Immature natural killer cell (primary cell): ENCODE results near the gene THAP4. TPM values are rescaled to one million over a fixed set of nuclear protein-coding genes. Genes with fewer than 3 reads are reported as not detected.

Experiments
- DNase-seq, 3 donors: peaks; one replicate each; pipeline ENCODE4 v3.0.0; 2022; ENCODE audit warnings: mixed read lengths in 1 of 3
- H3K27ac Mint-ChIP-seq, 6 donors: one replicate each; pipeline ENCODE4 v1.8.0; 2020; ENCODE audit warnings: mixed read lengths in 6 of 6, mild to moderate bottlenecking in 5 of 6, inconsistent platforms in 4 of 6, moderate library complexity in 3 of 6
- H3K27me3 Mint-ChIP-seq, 3 donors: one replicate each; pipeline ENCODE4 v1.8.0; 2020 to 2021; ENCODE audit warnings: low read depth in 3 of 3, mild to moderate bottlenecking in 3 of 3, mixed read lengths in 3 of 3, moderate library complexity in 3 of 3, inconsistent platforms in 1 of 3
- H3K36me3 Mint-ChIP-seq, 3 donors: one replicate each; pipeline ENCODE4 v1.8.0; 2020; ENCODE audit warnings: mixed read lengths in 3 of 3, inconsistent platforms in 2 of 3, mild to moderate bottlenecking in 2 of 3
- H3K4me1 Mint-ChIP-seq, 2 donors: one replicate each; pipeline ENCODE4 v1.8.0; 2020; ENCODE audit warnings: inconsistent platforms in 2 of 2, mild to moderate bottlenecking in 2 of 2, mixed read lengths in 2 of 2, moderate library complexity in 1 of 2
- H3K4me3 Mint-ChIP-seq, 5 donors: one replicate each; pipeline ENCODE4 v1.8.0; 2020; ENCODE audit warnings: mild to moderate bottlenecking in 5 of 5, mixed read lengths in 5 of 5, inconsistent platforms in 3 of 5, moderate library complexity in 3 of 5
- H3K9me3 Mint-ChIP-seq, 6 donors: one replicate each; pipeline ENCODE4 v1.8.0; 2020; ENCODE audit warnings: mild to moderate bottlenecking in 6 of 6, mixed read lengths in 6 of 6, inconsistent platforms in 4 of 6, moderate library complexity in 3 of 6
- polyA plus RNA-seq, 3 donors: library from polyadenylated mRNA; unstranded; fragments of 300-500 nt; fragmentation: Illumina TruSeq; gene quantifications; one replicate each; pipeline ENCODE4 v1.2.3, GENCODE V29; 2021

The THAP4 gene
- polyA plus RNA-seq, 3 donors from 2014 or later, result 20.0 to 39.5 (median 29.4) TPM

GRCh38 chr2:241554610-241555322, 82.2 kb downstream of the THAP4 start:
- Mint-ChIP-seq H3K27me3 (peaks cover 10 to 14% (median 10%) of the 10 kb centered on the region in 3 donors), H3K4me3 (no peak overlapping the region)
- DNase-seq, result no peak

GRCh38 chr2:241553981-241554380, 83.0 kb downstream of the THAP4 start:
- H3K9me3 Mint-ChIP-seq, result peaks cover 10 to 20% (median 12%) of the 10 kb centered on the region in 6 donors
- H3K4me3 Mint-ChIP-seq, result no peak overlapping the region
- peaks cover 9 to 14% (median 12%) of the 10 kb centered on the region in 3 donors for H3K27me3 Mint-ChIP-seq

More at GRCh38 chr2:241554610-241555322, 82.2 kb downstream of the THAP4 start:
- Mint-ChIP-seq H3K27ac (no peak overlapping the region), H3K36me3 (no peaks in the 10 kb centered on the region), H3K4me1 (peaks cover 8 to 13% of the 10 kb centered on the region in 2 donors), H3K9me3 (peaks cover 10 to 20% (median 12%) of the 10 kb centered on the region in 6 donors)

GRCh38 chr2:241553512-241553830, 83.5 kb downstream of the THAP4 start:
- Mint-ChIP-seq H3K27me3 (peaks cover 8 to 14% (median 12%) of the 10 kb centered on the region in 3 donors), H3K4me3 (no peak overlapping the region), H3K36me3 (no peaks in the 10 kb centered on the region), H3K9me3 (peaks cover 10 to 20% (median 12%) of the 10 kb centered on the region in 6 donors), H3K27ac (no peak overlapping the region), H3K4me1 (peaks cover 7 to 13% of the 10 kb centered on the region in 2 donors)
- no peak for DNase-seq

More at GRCh38 chr2:241553981-241554380, 83.0 kb downstream of the THAP4 start:
- Mint-ChIP-seq H3K4me1 (peaks cover 8 to 13% of the 10 kb centered on the region in 2 donors), H3K36me3 (no peaks in the 10 kb centered on the region), H3K27ac (no peak overlapping the region)
- no peak for DNase-seq

GRCh38 chr2:241551998-241552737, 84.8 kb downstream of the THAP4 start:
- Mint-ChIP-seq H3K27me3 (peaks cover 2 to 9% (median 7%) of the 10 kb centered on the region in 3 donors), H3K9me3 (peaks cover 4 to 12% (median 6%) of the 10 kb centered on the region in 6 donors), H3K4me3 (peak overlapping the region in 1 of 5 donors; percentile 29), H3K27ac (no peak overlapping the region), H3K4me1 (peaks cover 0 to 6% of the 10 kb centered on the region in 2 donors), H3K36me3 (no peaks in the 10 kb centered on the region)
- DNase-seq, result no peak

- peaks cover under 1 to 6% (median 2%) of the 10 kb centered on the region in 6 donors for H3K9me3 Mint-ChIP-seq
- no peak for DNase-seq
Measured at GRCh38 chr2:241551599-241551997, 85.4 kb downstream of the THAP4 start.

GRCh38 chr2:241550616-241551580, 86.1 kb downstream of the THAP4 start:
- DNase-seq, result no peak
- H3K27me3 Mint-ChIP-seq, result peaks cover 0 to 9% (median 7%) of the 10 kb centered on the region in 3 donors
- H3K27ac Mint-ChIP-seq, result no peak overlapping the region
- peak overlapping the region in 1 of 5 donors; percentile 8 for H3K4me3 Mint-ChIP-seq
- H3K36me3 Mint-ChIP-seq, result no peaks in the 10 kb centered on the region
- peaks cover 0 to 6% of the 10 kb centered on the region in 2 donors for H3K4me1 Mint-ChIP-seq
- H3K9me3 Mint-ChIP-seq, result peaks cover 0 to 1% (median 0%) of the 10 kb centered on the region in 6 donors

More at GRCh38 chr2:241551599-241551997, 85.4 kb downstream of the THAP4 start:
- Mint-ChIP-seq H3K36me3 (no peaks in the 10 kb centered on the region), H3K27me3 (peaks cover 2 to 9% (median 7%) of the 10 kb centered on the region in 3 donors), H3K4me1 (peaks cover 0 to 6% of the 10 kb centered on the region in 2 donors), H3K4me3 (peak overlapping the region in 1 of 5 donors; percentile 29), H3K27ac (no peak overlapping the region)

GRCh38 chr2:241548451-241548835, 88.5 kb downstream of the THAP4 start:
- H3K4me3 Mint-ChIP-seq, result no peak overlapping the region
- no peaks in the 10 kb centered on the region for H3K9me3 Mint-ChIP-seq
- H3K4me1 Mint-ChIP-seq, result peaks cover 0 to 6% of the 10 kb centered on the region in 2 donors
- peaks cover 0 to 5% (median 1%) of the 10 kb centered on the region in 3 donors for H3K27me3 Mint-ChIP-seq
- no peak overlapping the region for H3K27ac Mint-ChIP-seq
- H3K36me3 Mint-ChIP-seq, result no peaks in the 10 kb centered on the region
- DNase-seq, result no peak

- Mint-ChIP-seq H3K4me3 (no peak overlapping the region), H3K9me3 (no peaks in the 10 kb centered on the region)
Measured at GRCh38 chr2:241547781-241548450, 89.0 kb downstream of the THAP4 start.

GRCh38 chr2:241546771-241547498, 90.0 kb downstream of the THAP4 start:
- no peak for DNase-seq
- Mint-ChIP-seq H3K27me3 (peaks cover 4 to 12% (median 6%) of the 10 kb centered on the region in 3 donors), H3K4me3 (no peak overlapping the region), H3K27ac (no peak overlapping the region), H3K36me3 (no peaks in the 10 kb centered on the region), H3K9me3 (no peaks in the 10 kb centered on the region), H3K4me1 (peaks cover 0 to 3% of the 10 kb centered on the region in 2 donors)

More at GRCh38 chr2:241547781-241548450, 89.0 kb downstream of the THAP4 start:
- H3K27me3 Mint-ChIP-seq, result peaks cover 0 to 10% (median 3%) of the 10 kb centered on the region in 3 donors
- no peaks in the 10 kb centered on the region for H3K36me3 Mint-ChIP-seq
- H3K4me1 Mint-ChIP-seq, result peaks cover 0 to 6% of the 10 kb centered on the region in 2 donors
- no peak for DNase-seq
- no peak overlapping the region for H3K27ac Mint-ChIP-seq

- Mint-ChIP-seq H3K9me3 (no peaks in the 10 kb centered on the region), H3K27me3 (peaks cover 4 to 12% (median 7%) of the 10 kb centered on the region in 3 donors), H3K36me3 (peaks cover 0 to under 1% (median 0%) of the 10 kb centered on the region in 3 donors), H3K4me1 (peaks cover 0 to 2% of the 10 kb centered on the region in 2 donors), H3K4me3 (no peak overlapping the region), H3K27ac (no peak overlapping the region)
- DNase-seq, result no peak
Measured at GRCh38 chr2:241545523-241546473, 91.2 kb downstream of the THAP4 start.

- Mint-ChIP-seq H3K4me1 (peaks cover 5 to 6% of the 10 kb centered on the region in 2 donors), H3K36me3 (peaks cover 0 to 3% (median 0%) of the 10 kb centered on the region in 3 donors), H3K27me3 (peaks cover 4 to 15% (median 11%) of the 10 kb centered on the region in 3 donors), H3K4me3 (no peak overlapping the region), H3K27ac (no peak overlapping the region), H3K9me3 (no peaks in the 10 kb centered on the region)
- DNase-seq, result no peak
Measured at GRCh38 chr2:241545106-241545505, 91.9 kb downstream of the THAP4 start.
